Measurements from ENCODE around the gene RECK.
"Not testable (repeated sequence)": the region's sequence is repeated elsewhere in the genome, so short reads cannot be mapped to it uniquely, and the experiment has no call there.

RECK gene

GRCh38 chr9:36050476-36050875 is 13.8 kb downstream of the RECK start:
- Histone ChIP-seq H3K27me3 (ENCODE audit: insufficient read depth, low read length) (no peaks in the 10 kb centered on the region), H3K9me3 (ENCODE audit: low read length) (no peaks in the 10 kb centered on the region), H3K4me3 (ENCODE audit: low read length) (no peak overlapping the region), H2AFZ (ENCODE audit: low read depth, low read length) (no peak overlapping the region), H3K4me1 (ENCODE audit: insufficient read depth, low read length) (peaks cover 4% of the 10 kb centered on the region), H3K36me3 (ENCODE audit: insufficient read depth, low read length) (peaks cover 4% of the 10 kb centered on the region)

- Histone ChIP-seq H3K4me1 (ENCODE audit: insufficient read depth, low read length) (peaks cover 4% of the 10 kb centered on the region), H3K9me3 (ENCODE audit: low read length) (no peaks in the 10 kb centered on the region), H2AFZ (ENCODE audit: low read depth, low read length) (no peak overlapping the region), H3K36me3 (ENCODE audit: insufficient read depth, low read length) (peaks cover 4% of the 10 kb centered on the region), H3K27me3 (ENCODE audit: insufficient read depth, low read length) (no peaks in the 10 kb centered on the region), H3K4me3 (ENCODE audit: low read length) (no peak overlapping the region)
Measured at GRCh38 chr9:36051317-36051716, 14.6 kb downstream of the RECK start.

- Histone ChIP-seq H3K4me1 (ENCODE audit: insufficient read depth, low read length) (peaks cover 4% of the 10 kb centered on the region), H3K27me3 (ENCODE audit: insufficient read depth, low read length) (no peaks in the 10 kb centered on the region), H3K9me3 (ENCODE audit: low read length) (no peaks in the 10 kb centered on the region), H2AFZ (ENCODE audit: low read depth, low read length) (no peak overlapping the region), H3K36me3 (ENCODE audit: insufficient read depth, low read length) (peaks cover 9% of the 10 kb centered on the region), H3K4me3 (ENCODE audit: low read length) (no peak overlapping the region)
Measured at GRCh38 chr9:36053971-36054370, 17.3 kb downstream of the RECK start.

- H3K4me1 ChIP-seq (ENCODE audit: insufficient read depth, low read length) = no peaks in the 10 kb centered on the region
- no peak overlapping the region for H3K4me3 ChIP-seq (ENCODE audit: low read length)
- no peaks in the 10 kb centered on the region for H3K27me3 ChIP-seq (ENCODE audit: insufficient read depth, low read length)
- peaks cover 11% of the 10 kb centered on the region for H3K36me3 ChIP-seq (ENCODE audit: insufficient read depth, low read length)
- no peak overlapping the region for H2AFZ ChIP-seq (ENCODE audit: low read depth, low read length)
- no peaks in the 10 kb centered on the region for H3K9me3 ChIP-seq (ENCODE audit: low read length)
Measured at GRCh38 chr9:36056896-36057295, 20.2 kb downstream of the RECK start.

- Histone ChIP-seq H3K9me3 (ENCODE audit: low read length) (peaks cover 4% of the 10 kb centered on the region), H2AFZ (ENCODE audit: low read depth, low read length) (no peak overlapping the region), H3K27me3 (ENCODE audit: insufficient read depth, low read length) (no peaks in the 10 kb centered on the region), H3K36me3 (ENCODE audit: insufficient read depth, low read length) (peaks cover 47% of the 10 kb centered on the region), H3K4me3 (ENCODE audit: low read length) (no peak overlapping the region), H3K4me1 (ENCODE audit: insufficient read depth, low read length) (no peaks in the 10 kb centered on the region)
Measured at GRCh38 chr9:36063804-36064447, 27.2 kb downstream of the RECK start.

- Histone ChIP-seq H3K4me1 (ENCODE audit: insufficient read depth, low read length) (no peaks in the 10 kb centered on the region), H3K27me3 (ENCODE audit: insufficient read depth, low read length) (no peaks in the 10 kb centered on the region), H3K9me3 (ENCODE audit: low read length) (peaks cover 4% of the 10 kb centered on the region), H2AFZ (ENCODE audit: low read depth, low read length) (no peak overlapping the region), H3K4me3 (ENCODE audit: low read length) (no peak overlapping the region), H3K36me3 (ENCODE audit: insufficient read depth, low read length) (peaks cover 49% of the 10 kb centered on the region)
Measured at GRCh38 chr9:36064448-36065037, 27.8 kb downstream of the RECK start.

GRCh38 chr9:36074055-36074454 is 37.3 kb downstream of the RECK start:
- Histone ChIP-seq H3K27me3 (ENCODE audit: insufficient read depth, low read length) (no peaks in the 10 kb centered on the region), H3K36me3 (ENCODE audit: insufficient read depth, low read length) (peaks cover 8% of the 10 kb centered on the region), H2AFZ (ENCODE audit: low read depth, low read length) (no peak overlapping the region), H3K4me1 (ENCODE audit: insufficient read depth, low read length) (no peaks in the 10 kb centered on the region), H3K9me3 (ENCODE audit: low read length) (no peaks in the 10 kb centered on the region), H3K4me3 (ENCODE audit: low read length) (no peak overlapping the region)

- H3K36me3 ChIP-seq (ENCODE audit: insufficient read depth, low read length) = peaks cover 2% of the 10 kb centered on the region
- no peaks in the 10 kb centered on the region for H3K27me3 ChIP-seq (ENCODE audit: insufficient read depth, low read length)
- H3K4me3 ChIP-seq (ENCODE audit: low read length) = no peak overlapping the region
- no peaks in the 10 kb centered on the region for H3K4me1 ChIP-seq (ENCODE audit: insufficient read depth, low read length)
- no peak overlapping the region for H2AFZ ChIP-seq (ENCODE audit: low read depth, low read length)
- no peaks in the 10 kb centered on the region for H3K9me3 ChIP-seq (ENCODE audit: low read length)
Measured at GRCh38 chr9:36074870-36075532, 38.3 kb downstream of the RECK start.

GRCh38 chr9:36078051-36078450 is 41.3 kb downstream of the RECK start:
- H3K4me1 ChIP-seq (ENCODE audit: insufficient read depth, low read length) = no peaks in the 10 kb centered on the region
- no peak overlapping the region for H2AFZ ChIP-seq (ENCODE audit: low read depth, low read length)
- H3K4me3 ChIP-seq (ENCODE audit: low read length) = no peak overlapping the region
- no peaks in the 10 kb centered on the region for H3K9me3 ChIP-seq (ENCODE audit: low read length)
- no peaks in the 10 kb centered on the region for H3K36me3 ChIP-seq (ENCODE audit: insufficient read depth, low read length)
- H3K27me3 ChIP-seq (ENCODE audit: insufficient read depth, low read length) = no peaks in the 10 kb centered on the region

GRCh38 chr9:36080519-36080918 is 43.8 kb downstream of the RECK start:
- Histone ChIP-seq H3K27me3 (ENCODE audit: insufficient read depth, low read length) (no peaks in the 10 kb centered on the region), H3K9me3 (ENCODE audit: low read length) (no peaks in the 10 kb centered on the region), H3K4me3 (ENCODE audit: low read length) (no peak overlapping the region), H3K36me3 (ENCODE audit: insufficient read depth, low read length) (peaks cover 3% of the 10 kb centered on the region), H3K4me1 (ENCODE audit: insufficient read depth, low read length) (no peaks in the 10 kb centered on the region), H2AFZ (ENCODE audit: low read depth, low read length) (no peak overlapping the region)

- peaks cover 3% of the 10 kb centered on the region for H3K9me3 ChIP-seq (ENCODE audit: low read length)
- H3K27me3 ChIP-seq (ENCODE audit: insufficient read depth, low read length) = no peaks in the 10 kb centered on the region
Measured at GRCh38 chr9:36082931-36083330, 46.2 kb downstream of the RECK start.

GRCh38 chr9:36086442-36086841 is 49.7 kb downstream of the RECK start:
- Histone ChIP-seq H3K4me1 (ENCODE audit: insufficient read depth, low read length) (no peaks in the 10 kb centered on the region), H3K36me3 (ENCODE audit: insufficient read depth, low read length) (peaks cover 6% of the 10 kb centered on the region)

More at GRCh38 chr9:36082931-36083330, 46.2 kb downstream of the RECK start:
- Histone ChIP-seq H3K4me1 (ENCODE audit: insufficient read depth, low read length) (no peaks in the 10 kb centered on the region), H3K4me3 (ENCODE audit: low read length) (no peak overlapping the region), H2AFZ (ENCODE audit: low read depth, low read length) (no peak overlapping the region), H3K36me3 (ENCODE audit: insufficient read depth, low read length) (peaks cover 6% of the 10 kb centered on the region)

GRCh38 chr9:36087054-36087453 is 50.3 kb downstream of the RECK start:
- H3K4me1 ChIP-seq (ENCODE audit: insufficient read depth, low read length); H3K27me3 ChIP-seq (ENCODE audit: insufficient read depth, low read length); H2AFZ ChIP-seq (ENCODE audit: low read depth, low read length); H3K4me3 ChIP-seq (ENCODE audit: low read length); H3K36me3 ChIP-seq (ENCODE audit: insufficient read depth, low read length); H3K9me3 ChIP-seq (ENCODE audit: low read length): not testable (repeated sequence)

More at GRCh38 chr9:36086442-36086841, 49.7 kb downstream of the RECK start:
- Histone ChIP-seq H3K27me3 (ENCODE audit: insufficient read depth, low read length) (no peaks in the 10 kb centered on the region), H3K4me3 (ENCODE audit: low read length) (no peak overlapping the region), H3K9me3 (ENCODE audit: low read length) (peaks cover 3% of the 10 kb centered on the region), H2AFZ (ENCODE audit: low read depth, low read length) (no peak overlapping the region)

Measured in neuron (in vitro differentiated cells).